ENCODE data around the gene ARHGAP5.
A peak's percentile ranks its signal among the peaks of the same experiment; 100 is the strongest.

The ARHGAP5 gene

DNA sequence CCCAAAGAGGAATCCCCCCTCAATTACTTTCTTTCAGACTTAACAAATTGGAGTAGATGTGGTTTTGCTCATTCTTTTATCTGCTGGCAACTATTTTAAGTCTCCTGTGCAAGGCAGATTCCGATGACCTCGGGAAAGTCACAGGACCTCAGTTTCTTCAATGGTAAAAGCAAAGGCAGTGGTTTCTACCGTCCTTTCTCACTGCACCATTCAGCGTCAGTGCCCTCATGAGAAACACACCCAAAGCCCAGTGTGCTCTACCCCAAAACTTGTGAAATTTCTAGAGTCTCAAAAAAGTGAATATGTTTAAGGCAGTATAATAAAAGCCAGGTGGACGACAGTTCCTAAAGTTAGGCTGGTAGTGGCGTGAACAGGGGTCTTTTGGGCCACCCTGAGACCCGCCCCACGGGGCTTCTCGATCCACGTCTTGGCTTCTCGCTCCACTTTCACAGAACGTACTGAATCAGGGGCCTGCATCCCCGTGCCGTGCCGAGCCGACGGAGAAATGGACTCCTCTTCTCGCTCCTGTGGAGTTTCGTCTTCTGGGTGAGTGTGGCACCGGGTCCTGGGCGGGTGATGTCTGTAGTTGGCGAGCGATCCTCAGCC is 1.3 kb upstream of the ARHGAP5 start:
- peak in 1 of 2 donors; percentile 13 for DNase-seq (ENCODE audit: low read depth in 2 of 2)

DNA sequence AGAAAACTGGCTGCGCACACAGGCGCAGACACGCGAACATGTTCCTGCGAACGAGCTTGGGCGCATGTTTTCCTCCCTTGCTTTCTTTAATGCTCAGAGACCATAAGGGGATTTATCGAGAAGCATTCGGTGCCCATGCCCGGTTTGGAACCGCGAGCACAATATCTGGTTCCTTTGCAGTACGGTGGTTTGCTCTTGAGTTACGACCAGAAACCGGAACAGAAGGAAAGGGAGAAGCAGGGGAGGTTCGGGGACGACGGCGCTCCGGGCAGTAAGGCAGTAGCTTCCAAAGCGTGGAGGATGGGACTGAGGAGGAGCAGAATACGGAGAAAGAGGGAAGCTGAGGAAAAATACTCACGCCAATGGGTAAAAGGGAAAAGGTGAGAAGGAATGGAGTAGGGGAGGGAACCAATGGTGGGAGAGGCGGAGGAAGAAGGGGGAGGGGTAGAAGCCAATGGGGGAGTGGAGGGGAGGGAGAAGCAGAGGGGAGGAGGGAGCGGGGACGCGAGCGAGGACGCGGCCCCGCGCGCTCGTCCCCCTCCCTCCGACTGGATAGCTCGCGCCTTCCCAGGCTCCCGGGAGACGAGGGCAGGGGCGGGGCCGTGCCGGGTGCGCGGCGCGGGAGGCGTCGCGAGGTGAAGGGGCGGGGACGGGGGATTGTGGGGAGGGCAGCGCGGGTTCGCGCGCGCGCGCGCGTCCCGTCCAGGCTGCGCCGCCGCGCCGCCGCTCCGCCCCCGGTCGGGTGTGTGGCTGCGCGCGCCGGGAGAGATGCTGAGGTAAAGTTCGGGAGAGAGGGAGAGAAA is 625 bp upstream of the ARHGAP5 start:
- peak; percentile 51 to 64 for DNase-seq (ENCODE audit: low read depth in 2 of 2)

DNA sequence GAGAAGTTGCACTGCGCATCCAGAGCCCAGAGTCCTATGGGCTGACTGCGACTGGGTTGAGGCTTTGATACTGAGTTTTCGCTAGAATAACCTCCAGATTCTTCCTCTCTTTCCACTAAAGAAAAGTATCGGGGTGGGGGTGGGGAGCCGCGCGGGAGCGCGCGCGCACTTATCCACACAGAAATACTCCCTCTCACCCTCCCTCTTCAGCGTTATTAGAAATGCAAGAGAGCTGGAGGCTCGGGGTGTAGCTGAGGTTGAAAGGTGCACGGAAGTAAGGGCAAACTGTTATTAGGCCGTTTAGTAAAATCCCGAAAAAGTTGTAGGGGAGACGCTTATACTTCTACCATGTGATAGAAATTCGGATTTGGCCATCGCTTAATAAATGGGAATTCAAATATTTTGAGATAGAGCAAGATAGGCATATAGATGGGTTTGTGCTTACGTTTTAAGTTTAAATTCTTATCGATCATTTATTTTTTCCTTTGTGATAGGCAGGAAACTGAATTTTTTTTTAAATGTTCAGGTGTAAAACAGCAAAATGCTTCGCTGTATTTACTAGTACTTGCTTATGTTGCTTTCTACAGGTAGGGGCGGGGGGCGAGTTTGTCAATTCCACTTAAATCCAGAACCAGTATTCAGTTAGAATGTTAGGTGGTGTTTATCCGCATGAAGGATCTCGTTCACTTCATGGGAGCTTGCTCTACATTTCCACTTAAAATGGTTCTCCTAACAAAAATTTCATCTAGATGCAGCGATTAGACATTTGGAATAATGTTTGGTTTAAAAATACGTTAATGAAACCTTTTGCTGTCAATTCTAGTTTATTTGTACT is 1.1 kb downstream of the ARHGAP5 start:
- DNase-seq (ENCODE audit: low read depth in 2 of 2), result no peak

DNA sequence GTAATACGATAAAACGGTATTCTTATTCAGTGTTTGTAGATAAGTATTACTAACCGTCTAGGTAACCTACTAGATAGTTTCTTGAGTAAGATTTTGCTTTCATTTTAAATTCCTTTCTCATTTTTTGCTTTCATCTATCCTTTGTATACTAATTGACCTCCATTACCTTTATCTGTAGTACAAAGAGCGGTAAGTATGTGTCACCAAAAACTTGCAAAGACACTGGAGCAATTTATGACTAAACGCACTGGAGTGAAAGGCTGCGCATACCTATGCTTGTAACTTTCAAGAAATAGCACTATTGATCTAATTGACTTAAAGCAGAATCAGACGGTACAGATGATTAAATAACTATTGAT is 1.7 kb downstream of the ARHGAP5 start:
- DNase-seq (ENCODE audit: low read depth in 2 of 2), result no peak

DNA sequence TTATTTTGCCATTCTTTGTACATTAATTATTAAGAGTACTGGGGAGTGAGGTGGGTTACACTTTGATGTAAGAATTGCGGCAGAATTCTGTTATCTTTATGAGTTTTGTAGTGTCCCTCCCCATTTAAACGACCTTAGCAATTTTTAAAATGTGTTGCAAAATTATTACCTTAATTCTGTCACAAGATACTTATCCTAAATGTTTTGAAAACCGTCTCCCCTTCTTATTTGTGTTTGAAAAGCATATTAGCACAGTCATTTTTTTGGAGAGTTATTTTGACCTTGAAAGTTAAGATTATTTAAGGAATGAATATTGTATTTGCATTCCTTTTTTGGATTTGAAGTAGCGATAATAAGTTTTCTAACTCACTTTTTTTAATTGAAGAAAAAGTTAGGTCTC is 2.2 kb downstream of the ARHGAP5 start:
- DNase-seq (ENCODE audit: low read depth in 2 of 2), result no peak

DNA sequence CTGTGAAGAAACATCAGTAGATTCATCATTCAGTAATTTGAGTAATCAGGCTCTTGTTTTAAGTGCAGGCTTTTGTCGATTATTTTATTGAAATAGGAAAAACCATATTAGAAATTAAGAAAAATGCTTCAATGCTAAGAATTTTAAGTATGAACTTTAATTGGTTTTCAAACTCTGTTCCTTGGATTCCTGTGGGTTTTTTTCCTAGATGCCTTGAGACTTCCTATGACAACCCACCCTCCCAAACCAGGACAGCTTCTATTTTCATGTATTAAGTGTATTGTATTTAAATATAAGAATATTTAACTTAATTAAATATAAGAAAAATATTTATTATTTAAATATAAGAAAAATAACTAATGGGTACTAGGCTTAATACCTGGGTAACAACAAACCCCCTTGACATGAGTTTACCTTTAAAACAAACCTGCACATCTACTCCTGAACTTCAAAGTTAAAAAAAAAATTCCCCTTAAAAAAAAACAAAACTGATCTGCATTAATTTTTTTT is 3.0 kb downstream of the ARHGAP5 start:
- DNase-seq (ENCODE audit: low read depth in 2 of 2), result no peak

DNA sequence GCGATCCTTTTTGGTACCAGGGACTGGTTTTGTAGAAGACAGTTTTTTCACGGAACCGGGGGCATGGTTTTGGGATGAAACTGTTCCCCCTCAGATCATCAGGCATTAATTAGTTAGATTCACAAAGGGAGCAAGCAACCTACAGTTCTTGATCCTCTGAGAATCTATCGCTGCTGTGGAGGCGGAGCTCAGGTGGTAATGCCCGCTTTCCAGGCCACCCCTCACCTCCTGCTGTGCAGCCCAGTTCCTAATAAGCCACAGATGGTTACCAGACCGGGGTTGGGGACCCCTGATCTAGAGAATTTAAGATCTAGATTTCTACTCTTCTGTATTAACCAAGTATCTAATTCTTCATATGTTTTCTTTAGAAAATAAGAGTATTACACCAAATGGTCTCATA is 4.8 kb downstream of the ARHGAP5 start:
- DNase-seq (ENCODE audit: low read depth in 2 of 2), result no peak

DNA sequence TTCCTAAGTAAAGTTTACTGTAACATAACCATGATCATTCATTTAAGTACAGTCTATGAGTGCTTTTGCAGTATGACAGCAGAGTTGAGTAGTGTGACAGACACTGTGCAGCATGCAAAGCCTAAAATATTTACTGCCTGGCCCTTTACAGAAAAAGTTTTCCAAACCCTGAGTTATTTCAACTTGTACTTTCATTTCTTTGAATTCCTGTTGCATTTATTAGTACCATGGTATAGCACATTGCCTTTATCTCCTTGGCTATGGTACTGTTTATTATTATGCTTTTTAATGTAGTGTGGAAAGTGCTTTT is 6.2 kb downstream of the ARHGAP5 start:
- DNase-seq (ENCODE audit: low read depth in 2 of 2), result no peak

DNA sequence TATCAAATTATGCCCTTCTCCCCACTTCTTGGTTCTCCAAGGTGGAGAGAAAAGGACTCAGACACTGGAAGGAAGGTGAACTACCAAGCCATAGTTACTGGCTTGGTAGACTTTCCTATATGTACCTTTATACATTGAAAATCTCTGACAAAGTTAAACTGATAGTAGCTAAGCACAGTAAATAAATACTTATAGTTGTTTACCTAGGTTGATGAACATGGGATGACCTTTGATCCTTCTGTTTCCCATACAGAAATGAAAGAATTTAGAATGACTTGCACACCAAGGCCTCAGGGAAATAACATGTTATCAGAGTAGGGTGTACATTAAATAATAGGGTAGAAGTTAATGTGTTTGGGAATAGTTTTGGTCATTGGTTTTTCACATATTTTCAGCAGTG is 6.7 kb downstream of the ARHGAP5 start:
- DNase-seq (ENCODE audit: low read depth in 2 of 2), result no peak

DNA sequence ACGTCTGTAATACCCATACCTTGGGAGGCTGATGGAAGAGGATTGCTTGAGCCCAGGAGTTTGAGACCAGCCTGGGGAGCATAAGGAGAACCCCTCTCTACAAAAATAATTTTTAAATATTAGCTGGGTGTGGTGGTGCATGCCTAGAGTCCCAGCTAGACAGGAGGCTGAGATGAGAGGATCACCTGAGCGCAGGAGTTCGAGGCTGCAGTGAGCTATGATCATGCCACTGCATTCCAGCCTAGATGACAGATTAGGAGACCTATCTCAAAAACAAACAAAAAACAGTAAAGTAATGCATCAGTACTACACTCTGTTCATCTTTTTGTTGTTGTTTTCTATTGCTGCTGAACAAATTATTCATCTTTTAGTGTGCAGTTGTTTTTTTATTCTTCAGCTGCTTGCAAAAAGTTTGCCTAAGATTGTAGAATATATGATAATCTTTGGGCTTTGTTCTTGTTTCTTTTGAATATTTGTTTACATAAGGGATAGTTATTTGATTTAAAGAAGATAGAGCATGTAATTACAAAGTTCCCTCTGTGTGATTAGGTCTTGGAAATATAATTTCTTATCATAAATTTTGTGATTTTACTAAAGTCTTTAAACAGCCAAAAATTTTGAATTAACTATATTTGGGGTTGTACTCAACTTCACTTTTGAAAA is 8.2 kb downstream of the ARHGAP5 start:
- DNase-seq (ENCODE audit: low read depth in 2 of 2), result no peak

DNA sequence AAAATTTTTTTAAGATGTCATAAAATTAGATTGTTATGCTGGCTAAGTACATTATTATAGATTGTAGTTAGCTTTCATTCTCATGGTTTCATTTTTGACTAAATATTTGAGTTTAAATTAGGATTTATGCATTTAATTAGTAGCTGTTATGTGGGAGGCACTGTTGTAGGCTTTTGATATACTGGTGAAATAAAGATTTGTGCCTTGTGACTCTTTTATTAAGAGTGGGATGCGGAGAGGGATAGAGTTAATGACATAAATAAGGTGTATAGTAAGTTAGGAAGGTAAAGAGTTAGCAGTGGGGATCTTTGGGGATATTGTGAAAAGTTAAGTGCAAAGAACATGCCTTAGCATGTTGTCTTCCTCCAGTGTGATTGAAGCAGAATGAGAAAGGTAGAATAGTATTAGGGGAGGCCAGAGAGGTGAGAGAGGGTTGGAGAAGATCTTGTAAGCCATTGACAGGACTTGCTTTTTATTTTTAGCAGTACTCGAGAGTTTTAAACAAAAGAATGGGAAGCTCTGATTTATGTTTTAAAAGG is 8.8 kb downstream of the ARHGAP5 start:
- DNase-seq (ENCODE audit: low read depth in 2 of 2), result no peak

DNA sequence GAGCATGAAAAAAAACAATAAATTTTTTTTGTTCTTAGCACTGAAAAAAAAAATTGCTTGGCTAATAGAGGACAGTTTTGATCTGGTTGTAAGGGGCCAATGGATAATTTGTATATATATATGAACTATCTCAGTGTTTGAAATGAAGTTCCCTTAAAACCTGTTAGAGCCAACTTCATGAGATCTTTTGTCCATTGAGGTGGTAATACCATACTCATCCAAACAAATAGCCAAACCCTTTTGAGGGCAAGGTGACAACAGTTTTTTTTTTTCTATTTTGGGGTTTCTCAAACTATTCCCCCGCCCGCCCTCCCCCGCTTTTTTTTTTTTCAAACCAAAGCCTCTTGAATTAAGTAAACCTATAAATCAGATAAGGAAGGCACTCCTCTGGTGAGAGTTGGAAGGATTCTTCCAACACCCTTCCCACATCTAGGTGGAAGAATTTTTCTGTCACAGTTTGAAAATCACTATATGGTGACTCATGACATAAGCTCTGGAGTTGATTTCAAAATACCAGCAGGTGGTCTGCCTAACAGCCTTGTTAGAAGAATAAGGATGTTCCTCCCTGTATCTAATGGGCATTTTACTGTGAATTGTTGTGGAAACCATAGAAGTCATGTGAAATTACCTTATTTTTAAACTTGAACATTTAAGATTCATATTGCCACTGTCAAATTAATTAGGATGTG is 10.2 kb downstream of the ARHGAP5 start:
- no peak for DNase-seq (ENCODE audit: low read depth in 2 of 2)

DNA sequence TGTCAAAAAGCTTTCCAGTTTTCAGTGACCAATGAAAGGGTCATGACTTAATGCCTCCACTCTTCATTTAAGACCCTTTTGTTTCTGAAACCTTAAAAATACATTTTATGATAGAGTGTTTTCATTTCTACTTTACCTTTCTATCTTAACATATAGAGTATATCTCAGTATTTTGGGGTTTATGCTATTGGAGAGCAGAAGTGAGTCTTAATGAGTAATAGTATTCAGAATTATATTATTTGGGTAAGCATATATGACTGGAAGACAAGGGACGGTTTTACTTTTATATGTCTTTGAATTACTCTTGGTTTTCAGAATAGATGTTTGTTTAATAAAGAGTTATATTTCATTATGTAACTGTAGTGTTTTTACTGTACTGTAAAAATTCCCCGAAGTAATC is 10.8 kb downstream of the ARHGAP5 start:
- DNase-seq (ENCODE audit: low read depth in 2 of 2), result no peak

DNA sequence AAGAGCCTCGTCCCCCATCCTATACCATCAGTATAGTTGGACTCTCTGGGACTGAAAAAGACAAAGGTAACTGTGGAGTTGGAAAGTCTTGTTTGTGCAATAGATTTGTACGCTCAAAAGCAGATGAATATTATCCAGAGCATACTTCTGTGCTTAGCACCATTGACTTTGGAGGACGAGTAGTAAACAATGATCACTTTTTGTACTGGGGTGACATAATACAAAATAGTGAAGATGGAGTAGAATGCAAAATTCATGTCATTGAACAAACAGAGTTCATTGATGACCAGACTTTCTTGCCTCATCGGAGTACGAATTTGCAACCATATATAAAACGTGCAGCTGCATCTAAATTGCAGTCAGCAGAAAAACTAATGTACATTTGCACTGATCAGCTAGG is 13.6 kb downstream of the ARHGAP5 start:
- DNase-seq (ENCODE audit: low read depth in 2 of 2), result no peak

DNA sequence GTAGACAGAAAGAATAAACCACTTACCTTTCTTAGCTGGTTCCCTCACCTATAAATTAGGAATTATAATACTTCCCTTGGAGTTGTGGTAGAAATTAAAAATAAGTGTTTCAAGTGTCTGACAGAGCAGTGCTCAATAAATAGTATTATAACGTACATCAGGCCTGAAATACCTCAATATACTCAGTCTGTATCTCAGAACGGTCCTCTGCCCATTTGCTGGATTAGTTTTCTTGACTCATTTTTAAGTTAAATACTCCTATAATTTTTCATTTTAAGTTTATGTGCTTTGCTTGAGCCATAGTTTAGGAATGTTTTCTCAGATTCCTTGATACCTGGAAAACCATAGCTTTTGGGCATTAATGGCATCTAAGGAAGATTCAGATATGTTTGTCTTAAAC is 22.4 kb downstream of the ARHGAP5 start:
- no peak for DNase-seq (ENCODE audit: low read depth in 2 of 2)

DNA sequence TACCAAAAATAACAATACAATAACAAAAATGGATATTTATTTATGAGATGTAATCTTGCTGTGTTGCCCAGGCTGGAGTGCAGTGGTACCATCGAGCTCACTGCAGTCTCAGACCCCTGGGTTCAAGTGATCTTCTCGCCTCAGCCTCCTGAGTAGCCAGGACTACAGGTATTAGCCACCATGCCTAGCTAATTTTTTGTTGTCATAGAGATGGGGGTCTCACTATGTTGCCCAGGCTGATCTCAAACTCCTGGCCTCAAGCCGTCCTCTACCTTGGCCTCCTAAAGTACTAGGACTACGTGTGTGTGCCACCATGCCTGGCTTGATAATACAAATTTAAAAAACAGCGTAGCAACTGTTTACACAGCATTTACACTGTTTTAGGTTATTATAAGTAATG is 23.1 kb downstream of the ARHGAP5 start:
- DNase-seq (ENCODE audit: low read depth in 2 of 2), result no peak

DNA sequence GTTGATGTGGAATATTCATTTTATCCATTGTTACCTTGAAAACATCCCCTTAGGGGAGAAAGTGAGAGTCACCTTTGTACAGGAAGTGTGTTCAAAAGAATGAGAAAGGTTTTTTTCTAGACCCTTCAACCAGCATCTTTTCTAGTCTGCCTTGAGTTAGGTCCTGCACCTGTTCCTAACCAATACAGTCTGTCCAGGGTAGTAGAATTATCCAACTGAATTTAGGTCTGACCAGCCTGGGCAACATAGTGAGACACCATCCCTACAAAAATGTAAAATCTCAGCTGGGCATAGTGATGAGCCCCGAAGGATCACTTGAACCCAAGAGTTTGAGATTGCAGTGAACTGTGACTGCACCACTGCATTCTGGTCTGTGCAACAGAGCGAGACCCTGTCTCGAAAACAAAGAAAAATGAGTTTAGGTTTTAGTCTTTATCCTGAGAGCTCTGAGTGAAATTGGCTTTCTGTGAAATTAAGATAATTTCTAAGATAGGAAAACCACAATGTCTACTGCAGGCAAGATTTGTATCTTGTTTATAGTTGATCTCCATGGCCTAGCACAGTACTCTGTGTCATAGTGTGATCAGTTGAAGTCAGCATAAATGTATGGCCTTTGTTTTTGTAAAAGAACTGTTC is 25.2 kb downstream of the ARHGAP5 start:
- DNase-seq (ENCODE audit: low read depth in 2 of 2), result no peak

DNA sequence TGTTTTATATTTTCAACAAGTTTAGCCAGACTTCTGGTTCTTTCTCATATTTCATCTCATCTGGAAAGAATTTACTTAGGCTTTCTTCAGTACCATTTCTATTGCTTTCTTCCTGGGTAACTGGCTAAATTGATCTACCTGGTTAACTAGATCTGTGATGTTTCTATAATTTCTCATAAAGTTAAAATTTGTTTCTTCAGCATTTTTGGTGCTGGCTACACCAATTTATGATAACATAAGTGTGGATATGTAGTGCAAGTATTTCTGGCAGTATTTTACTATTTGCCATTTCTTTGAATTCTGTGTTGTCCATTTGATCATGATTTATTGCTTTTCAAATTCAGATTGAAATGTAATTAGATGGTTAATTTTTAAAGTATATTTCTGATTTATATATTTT is 25.9 kb downstream of the ARHGAP5 start:
- no peak for DNase-seq (ENCODE audit: low read depth in 2 of 2)

DNA sequence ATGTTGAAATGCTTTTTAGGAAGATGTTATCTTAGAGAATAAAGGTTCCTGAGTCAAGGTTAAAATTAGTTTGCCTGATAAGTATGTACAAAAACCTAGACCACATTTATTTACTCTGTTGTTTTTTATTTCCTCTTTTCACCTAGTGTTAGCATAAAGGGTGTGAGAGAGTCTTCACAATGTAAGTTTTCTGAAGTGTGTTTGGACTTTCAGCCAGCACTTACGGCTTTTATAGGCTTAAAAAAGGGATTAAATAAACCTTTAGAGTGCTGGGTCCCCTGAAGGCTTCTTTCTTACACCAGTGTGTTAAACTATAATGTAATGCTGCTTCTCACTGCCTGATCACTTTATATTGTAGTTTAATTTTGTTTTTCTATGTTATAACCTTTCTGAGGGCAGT is 27.2 kb downstream of the ARHGAP5 start:
- no peak for DNase-seq (ENCODE audit: low read depth in 2 of 2)

DNA sequence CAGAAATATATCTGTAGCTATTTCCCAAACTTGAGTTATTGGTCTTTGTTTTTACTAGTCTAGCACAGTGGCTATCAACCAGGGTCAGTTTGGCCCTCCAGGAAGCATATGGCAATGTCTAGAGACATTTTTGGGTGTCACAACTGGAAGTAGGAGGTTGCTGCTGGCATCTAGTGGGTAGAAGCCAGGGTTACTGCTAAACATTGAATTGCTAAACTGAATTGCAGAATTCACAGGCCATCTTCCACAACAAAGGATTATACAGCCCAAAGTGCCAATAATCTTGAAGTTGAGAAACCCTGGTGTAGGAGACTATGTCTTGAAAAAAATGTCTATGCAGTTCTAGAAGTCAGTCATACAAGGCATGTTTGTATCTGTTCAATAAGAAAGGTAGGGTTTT is 27.7 kb downstream of the ARHGAP5 start:
- DNase-seq (ENCODE audit: low read depth in 2 of 2), result no peak
